ENCODE results near the gene FLT4. TPM values are rescaled to one million over a fixed set of nuclear protein-coding genes. Genes with fewer than 3 reads are reported as not detected.

The FLT4 gene
- total and polyA plus RNA-seq, 2 experiments from 2014 or later, result 3.4 to 13.8 TPM

GRCh38 chr5:180647465-180647864 lies 1.9 kb downstream of the FLT4 start:
- Histone ChIP-seq H3K79me2 (replicated peaks; ENCODE audit: insufficient read depth) (no peaks in the 10 kb centered on the region), H2AFZ (no peak overlapping the region), H3K27me3 (ENCODE audit: insufficient read depth) (peaks cover 49% of the 10 kb centered on the region), H4K20me1 (replicated peaks; ENCODE audit: insufficient read depth) (no peaks in the 10 kb centered on the region; the same call in 1 of the 2 replicates), H3K4me2 (no peak overlapping the region), H3K9me2 (ENCODE audit: insufficient read depth) (no peaks in the 10 kb centered on the region), H3K4me3 (no peak overlapping the region), H3F3A (replicated peaks; ENCODE audit: low read depth) (no peaks in the 10 kb centered on the region), H3K4me1 (ENCODE audit: insufficient read depth) (no peaks in the 10 kb centered on the region; the same call in 1 of the 2 replicates), H3K36me3 (ENCODE audit: insufficient read depth) (no peaks in the 10 kb centered on the region), H3K27ac (ENCODE audit: low read depth) (no peak overlapping the region)
- Mint-ChIP-seq H3K27ac (no peak overlapping the region), H3K4me1 (peaks cover 16% of the 10 kb centered on the region), H3K4me3 (peak overlapping the region; percentile 35; the same call in 1 of the 3 replicates), H3K36me3 (ENCODE audit: low read depth) (no peaks in the 10 kb centered on the region; the same call in 2 of the 3 replicates), H3K27me3 (ENCODE audit: insufficient read depth, low read depth, poor library complexity) (peaks cover 46% of the 10 kb centered on the region), H3K9me3 (no peaks in the 10 kb centered on the region)
- TF ChIP-seq ZNF331 (CRISPR knock-in tag; IDR thresholded peaks at IDR 0.05; ENCODE audit: low read depth) (no peak), JUNB (IDR thresholded peaks at IDR 0.05; ENCODE audit: unreplicated experiment) (no peak), ZNF462 (CRISPR knock-in tag; IDR thresholded peaks at IDR 0.05) (no peak), POLR2AphosphoS5 (IDR thresholded peaks at IDR 0.05; ENCODE audit: low read depth) (no peak), STAT1 (IDR thresholded peaks at IDR 0.05; ENCODE audit: unreplicated experiment) (no peak), EZH2phosphoT487 (IDR thresholded peaks at IDR 0.05; ENCODE audit: unreplicated experiment) (no peak), NANOG (IDR thresholded peaks at IDR 0.05; ENCODE audit: borderline replicate concordance) (no peak)
- TF ChIP-seq, protein P1, sequence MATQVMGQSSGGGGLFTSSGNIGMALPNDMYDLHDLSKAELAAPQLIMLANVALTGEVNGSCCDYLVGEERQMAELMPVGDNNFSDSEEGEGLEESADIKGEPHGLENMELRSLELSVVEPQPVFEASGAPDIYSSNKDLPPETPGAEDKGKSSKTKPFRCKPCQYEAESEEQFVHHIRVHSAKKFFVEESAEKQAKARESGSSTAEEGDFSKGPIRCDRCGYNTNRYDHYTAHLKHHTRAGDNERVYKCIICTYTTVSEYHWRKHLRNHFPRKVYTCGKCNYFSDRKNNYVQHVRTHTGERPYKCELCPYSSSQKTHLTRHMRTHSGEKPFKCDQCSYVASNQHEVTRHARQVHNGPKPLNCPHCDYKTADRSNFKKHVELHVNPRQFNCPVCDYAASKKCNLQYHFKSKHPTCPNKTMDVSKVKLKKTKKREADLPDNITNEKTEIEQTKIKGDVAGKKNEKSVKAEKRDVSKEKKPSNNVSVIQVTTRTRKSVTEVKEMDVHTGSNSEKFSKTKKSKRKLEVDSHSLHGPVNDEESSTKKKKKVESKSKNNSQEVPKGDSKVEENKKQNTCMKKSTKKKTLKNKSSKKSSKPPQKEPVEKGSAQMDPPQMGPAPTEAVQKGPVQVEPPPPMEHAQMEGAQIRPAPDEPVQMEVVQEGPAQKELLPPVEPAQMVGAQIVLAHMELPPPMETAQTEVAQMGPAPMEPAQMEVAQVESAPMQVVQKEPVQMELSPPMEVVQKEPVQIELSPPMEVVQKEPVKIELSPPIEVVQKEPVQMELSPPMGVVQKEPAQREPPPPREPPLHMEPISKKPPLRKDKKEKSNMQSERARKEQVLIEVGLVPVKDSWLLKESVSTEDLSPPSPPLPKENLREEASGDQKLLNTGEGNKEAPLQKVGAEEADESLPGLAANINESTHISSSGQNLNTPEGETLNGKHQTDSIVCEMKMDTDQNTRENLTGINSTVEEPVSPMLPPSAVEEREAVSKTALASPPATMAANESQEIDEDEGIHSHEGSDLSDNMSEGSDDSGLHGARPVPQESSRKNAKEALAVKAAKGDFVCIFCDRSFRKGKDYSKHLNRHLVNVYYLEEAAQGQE (IDR thresholded peaks at IDR 0.05; ENCODE audit: unreplicated experiment), result no peak
- TF ChIP-seq, protein P2, sequence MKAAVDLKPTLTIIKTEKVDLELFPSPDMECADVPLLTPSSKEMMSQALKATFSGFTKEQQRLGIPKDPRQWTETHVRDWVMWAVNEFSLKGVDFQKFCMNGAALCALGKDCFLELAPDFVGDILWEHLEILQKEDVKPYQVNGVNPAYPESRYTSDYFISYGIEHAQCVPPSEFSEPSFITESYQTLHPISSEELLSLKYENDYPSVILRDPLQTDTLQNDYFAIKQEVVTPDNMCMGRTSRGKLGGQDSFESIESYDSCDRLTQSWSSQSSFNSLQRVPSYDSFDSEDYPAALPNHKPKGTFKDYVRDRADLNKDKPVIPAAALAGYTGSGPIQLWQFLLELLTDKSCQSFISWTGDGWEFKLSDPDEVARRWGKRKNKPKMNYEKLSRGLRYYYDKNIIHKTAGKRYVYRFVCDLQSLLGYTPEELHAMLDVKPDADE (IDR thresholded peaks at IDR 0.05), result no peak
- ATAC-seq (no peak), DNase-seq (ENCODE audit: low spot score) (no peak)
